Measurements from ENCODE around the gene PLA2G1B. TPM values are rescaled to one million over a fixed set of nuclear protein-coding genes. Genes with fewer than 3 reads are reported as not detected.

PLA2G1B gene
- total and polyA plus RNA-seq, 9 of the 15 experiments (the other 6 are each of a cell fraction or from before 2014, with no cell fraction given) = 1.4 TPM; not detected in 8

GRCh38 chr12:120317224-120318105 lies 10.1 kb downstream of the PLA2G1B start (continued):
- peak; percentile 59 for TF ChIP-seq PRDM10 (IDR thresholded peaks at IDR 0.05; ENCODE audit: partially characterized antibody)
- TF ChIP-seq CCNT2 (IDR thresholded peaks at IDR 0.05; ENCODE audit: borderline replicate concordance, extremely low read depth, insufficient read length, low read depth, low read length) = peak; percentile 44
- peak; percentile 79 for TF ChIP-seq ZNF511 (CRISPR knock-in tag; IDR thresholded peaks at IDR 0.05)
- TF ChIP-seq COPS2 (conservative IDR thresholded peaks at IDR 0.05) = no peak
- TF ChIP-seq U2AF2 (optimal IDR thresholded peaks at IDR 0.05; ENCODE audit: low read depth, low read length) = no peak
- TF ChIP-seq ZNF121 (CRISPR knock-in tag; conservative IDR thresholded peaks at IDR 0.05) = no peak
- peak; percentile 99 for TF ChIP-seq ATF7 (IDR thresholded peaks at IDR 0.05)
- TF ChIP-seq GATA2 (CRISPR knock-in tag; IDR thresholded peaks at IDR 0.05) = no peak
- TF ChIP-seq HDAC6 (IDR thresholded peaks at IDR 0.05; ENCODE audit: low read depth, low read length) = no peak
- peak; percentile 78 for TF ChIP-seq POLR2H (tag; IDR thresholded peaks at IDR 0.05; ENCODE audit: low read depth)
- peak; percentile 97 for TF ChIP-seq REST (IDR thresholded peaks at IDR 0.05; ENCODE audit: borderline replicate concordance)
- TF ChIP-seq REST (CRISPR knock-in tag; IDR thresholded peaks at IDR 0.05; ENCODE audit: low read depth) = no peak
- peak; percentile 88 for TF ChIP-seq CEBPB (tag; IDR thresholded peaks at IDR 0.05)
- TF ChIP-seq USF2 (CRISPR knock-in tag; IDR thresholded peaks at IDR 0.05) = peak; percentile 99

Measured in K562 (cell line).